Prostate gland (tissue), 2 donors: ENCODE results near the gene BCL3.

ENCODE experiments used
- CTCF ChIP-seq, 4 experiments: fragments of 200-600 bp in 2 of 4; fragments of 450-650 bp in 2 of 4; sonication (generic) in 2 of 4; IDR thresholded peaks; 1 replicate in 3 of 4; 2 replicates in 1 of 4; pipeline ENCODE4 v1.5.1; 2016 to 2019; ENCODE audit warnings: antibody characterized with exemption in 4 of 4, mild to moderate bottlenecking in 2 of 4, moderate library complexity in 2 of 4
- POLR2A ChIP-seq: fragments of 450-650 bp; IDR thresholded peaks from one replicate; pipeline ENCODE4 v1.6.1; 2016; ENCODE audit warnings: antibody characterized with exemption, mild to moderate bottlenecking
- POLR2AphosphoS5 ChIP-seq: sonication (generic); formaldehyde crosslinking; IDR thresholded peaks from one replicate; pipeline ENCODE4 v1.6.1; 2017; ENCODE audit warnings: antibody characterized with exemption

GRCh38 chr19:44738136-44738535 is 10.4 kb upstream of the BCL3 start:
- no peak for TF ChIP-seq CTCF (IDR thresholded peaks at IDR 0.05)
- no peak for TF ChIP-seq POLR2A
- no peak for TF ChIP-seq POLR2AphosphoS5
